Testis (tissue), 2 donors: ENCODE data around the gene PRKAB2.

Source experiments
- POLR2A ChIP-seq: fragments of 450-650 bp; IDR thresholded peaks from one replicate; pipeline ENCODE4 v1.6.1; 2017; ENCODE audit warnings: antibody characterized with exemption, mild to moderate bottlenecking, moderate library complexity
- TF ChIP-seq, protein P1 (sequence below), 3 experiments: fragments of 450-650 bp in 2 of 3; fragments of 200-600 bp in 1 of 3; sonication (generic) in 1 of 3; IDR thresholded peaks; one replicate each; pipeline ENCODE4 v1.5.1; 2016 to 2019; ENCODE audit warnings: antibody characterized with exemption in 3 of 3, mild to moderate bottlenecking in 2 of 3, moderate library complexity in 1 of 3

DNA sequence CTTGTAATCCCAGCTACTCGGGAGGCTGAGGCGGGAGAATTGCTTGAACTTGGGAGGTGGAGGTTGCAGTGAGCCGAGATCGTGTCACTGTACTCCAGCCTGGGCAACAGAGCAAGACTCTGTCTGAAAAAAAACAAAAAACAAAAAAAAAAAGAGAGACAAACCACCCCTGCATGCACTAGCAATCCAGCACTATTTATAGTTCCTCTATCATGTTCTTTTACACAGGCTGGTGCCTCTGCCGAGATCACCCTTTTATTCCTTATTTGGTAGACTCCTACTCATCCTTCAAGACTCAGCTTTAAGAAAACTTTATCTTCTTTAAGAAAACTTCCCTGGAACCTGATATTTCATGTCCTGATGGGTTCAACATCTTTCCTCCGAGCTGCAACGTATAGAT is 42.1 kb upstream of the PRKAB2 start:
- TF ChIP-seq, protein P1, sequence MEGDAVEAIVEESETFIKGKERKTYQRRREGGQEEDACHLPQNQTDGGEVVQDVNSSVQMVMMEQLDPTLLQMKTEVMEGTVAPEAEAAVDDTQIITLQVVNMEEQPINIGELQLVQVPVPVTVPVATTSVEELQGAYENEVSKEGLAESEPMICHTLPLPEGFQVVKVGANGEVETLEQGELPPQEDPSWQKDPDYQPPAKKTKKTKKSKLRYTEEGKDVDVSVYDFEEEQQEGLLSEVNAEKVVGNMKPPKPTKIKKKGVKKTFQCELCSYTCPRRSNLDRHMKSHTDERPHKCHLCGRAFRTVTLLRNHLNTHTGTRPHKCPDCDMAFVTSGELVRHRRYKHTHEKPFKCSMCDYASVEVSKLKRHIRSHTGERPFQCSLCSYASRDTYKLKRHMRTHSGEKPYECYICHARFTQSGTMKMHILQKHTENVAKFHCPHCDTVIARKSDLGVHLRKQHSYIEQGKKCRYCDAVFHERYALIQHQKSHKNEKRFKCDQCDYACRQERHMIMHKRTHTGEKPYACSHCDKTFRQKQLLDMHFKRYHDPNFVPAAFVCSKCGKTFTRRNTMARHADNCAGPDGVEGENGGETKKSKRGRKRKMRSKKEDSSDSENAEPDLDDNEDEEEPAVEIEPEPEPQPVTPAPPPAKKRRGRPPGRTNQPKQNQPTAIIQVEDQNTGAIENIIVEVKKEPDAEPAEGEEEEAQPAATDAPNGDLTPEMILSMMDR (IDR thresholded peaks at IDR 0.05), result no peak
- TF ChIP-seq POLR2A, result no peak
